ENCODE measurements around the gene ENTPD7. TPM values are rescaled to one million over a fixed set of nuclear protein-coding genes. Genes with fewer than 3 reads are reported as not detected.

The ENTPD7 gene
- total and polyA plus RNA-seq, 9 of the 15 experiments (the other 6 are each of a cell fraction or from before 2014, with no cell fraction given), result 1.4 to 13.9 (median 8.5) TPM

- Histone ChIP-seq H3K9ac (ENCODE audit: insufficient read depth in 1 of 2, low read depth in 2 of 2, low read length in 2 of 2) (no peak overlapping the region), H3K27me3 (ENCODE audit: control insufficient read depth in 2 of 2, insufficient read depth in 2 of 2, low read length in 2 of 2) (no peaks in the 10 kb centered on the region), H3K4me1 (replicated peaks in 1 of 2; ENCODE audit: control insufficient read depth in 2 of 2, insufficient read depth in 2 of 2, low read length in 2 of 2) (peaks cover 0 to 14% of the 10 kb centered on the region in 2 experiments; a peak in 3 of 5 replicates), H3K9me3 (replicated peaks; ENCODE audit: control insufficient read depth, insufficient read depth, low read depth, low read length) (no peaks in the 10 kb centered on the region), H3K79me2 (ENCODE audit: control insufficient read depth, insufficient read depth, low read length) (no peaks in the 10 kb centered on the region), H2AFZ (ENCODE audit: low read depth, low read length) (no peak overlapping the region), H4K20me1 (replicated peaks; ENCODE audit: control insufficient read depth, insufficient read depth, low read length) (no peaks in the 10 kb centered on the region), H3K9me1 (ENCODE audit: control insufficient read depth, insufficient read depth, low read length) (no peaks in the 10 kb centered on the region), H3K36me3 (ENCODE audit: control insufficient read depth, insufficient read depth, low read length) (peaks cover 54% of the 10 kb centered on the region; the same call in 2 of the 3 replicates), H3K4me2 (ENCODE audit: insufficient read depth, low read length) (no peak overlapping the region), H3K27ac (ENCODE audit: extremely low read depth, low read depth, low read length) (no peak overlapping the region), H3K4me3 (no peak overlapping the region)
- DNase-seq (ENCODE audit: extremely low read depth in 1 of 4, low spot score in 3 of 4) (no peak), ATAC-seq (no peak), FAIRE-seq (no peak)
- ChIA-PET CTCF (ENCODE audit: low intra/inter-chr PET ratio) (no interaction called here), POLR2A (no interaction called here)
- intact Hi-C loops (cut with micrococcal nuclease) (loop anchor here (10.0 kb wide), 1 partner anchor 280 kb away; the partner anchor contains the start of gene GOT1), in situ Hi-C loops (cut with MboI) (loop anchor here (5.0 to 25.0 kb wide), 3 partner anchors 97 to 277 kb away; partner anchors contain the start of gene GOT1)
- no TSS peak for BruUV-seq (replicated peaks)
- TF ChIP-seq RREB1 (CRISPR knock-in tag; IDR thresholded peaks at IDR 0.05) (no peak), L3MBTL2 (IDR thresholded peaks at IDR 0.05) (no peak)
- 92% methylated on average over 5 of the region's 5 CpGs for WGBS (ENCODE audit: insufficient coverage, low coverage, missing lambda C conversion rate)
These were observed 55.1 kb downstream of the ENTPD7 start for GRCh38 chr10:99714446-99714845.
